HEK293T (cell line): Measurements from ENCODE around the gene ITIH1.
"Not testable (repeated sequence)": the region's sequence is repeated elsewhere in the genome, so short reads cannot be mapped to it uniquely, and the experiment has no call there.

Experiments
- CTCF ChIA-PET: fragments of 350-600 bp; formaldehyde crosslinking; extraction: SDS; loops from one replicate; lab custom pipeline; 2021; ENCODE audit warnings: antibody characterized with exemption, inconsistent platforms; lab: Yijun Ruan, JAX
- POLR2A ChIA-PET: fragments of 350-600 bp; formaldehyde crosslinking; extraction: SDS; loops from one replicate; lab custom pipeline; 2020; ENCODE audit warnings: antibody characterized with exemption, inconsistent platforms; lab: Yijun Ruan, JAX
- DNase-seq: peaks from one replicate; pipeline ENCODE4 v3.0.0; 2012; ENCODE audit warnings: mixed read lengths; ENCODE audit errors: extremely low spot score
- ARNT ChIP-seq: fragments of 450-650 bp; IDR thresholded peaks from 2 replicates; pipeline ENCODE4 v1.6.1; 2017; ENCODE audit warnings: mild to moderate bottlenecking
- BHLHE40 ChIP-seq: fragments of 450-650 bp; IDR thresholded peaks from 2 replicates; pipeline ENCODE4 v1.6.1; 2016; ENCODE audit warnings: mild to moderate bottlenecking, moderate library complexity, borderline replicate concordance
- CTBP1 ChIP-seq: fragments of 450-650 bp; IDR thresholded peaks from 2 replicates; pipeline ENCODE4 v1.6.1; 2016; ENCODE audit warnings: borderline replicate concordance
- ELF4 ChIP-seq: fragments of 450-650 bp; IDR thresholded peaks from 2 replicates; pipeline ENCODE4 v1.6.1; 2017; ENCODE audit warnings: antibody characterized with exemption
- FOXA1 ChIP-seq: fragments of 450-650 bp; IDR thresholded peaks from 2 replicates; pipeline ENCODE4 v1.6.1; 2016; ENCODE audit warnings: mild to moderate bottlenecking
- FOXK2 ChIP-seq: fragments of 450-650 bp; IDR thresholded peaks from 2 replicates; pipeline ENCODE4 v1.6.1; 2016; ENCODE audit warnings: mild to moderate bottlenecking
- FOXM1 ChIP-seq: fragments of 450-650 bp; IDR thresholded peaks from 2 replicates; pipeline ENCODE4 v1.6.1; 2017; ENCODE audit warnings: mild to moderate bottlenecking, borderline replicate concordance
- HDGF ChIP-seq: fragments of 450-650 bp; IDR thresholded peaks from 2 replicates; pipeline ENCODE4 v1.6.1; 2017; ENCODE audit warnings: antibody characterized with exemption, borderline replicate concordance
- L3MBTL2 ChIP-seq: fragments of 450-650 bp; conservative IDR thresholded peaks from 2 replicates; pipeline ENCODE4 v1.6.1; 2016; ENCODE audit warnings: mild to moderate bottlenecking
- LEF1 ChIP-seq: fragments of 450-650 bp; IDR thresholded peaks from 2 replicates; pipeline ENCODE4 v1.6.1; 2017; ENCODE audit warnings: mild to moderate bottlenecking, borderline replicate concordance
- NFRKB ChIP-seq: fragments of 450-650 bp; IDR thresholded peaks from 2 replicates; pipeline ENCODE4 v1.6.1; 2016; ENCODE audit warnings: mild to moderate bottlenecking, moderate library complexity
- SP1 ChIP-seq: fragments of 450-650 bp; IDR thresholded peaks from 2 replicates; pipeline ENCODE4 v1.6.1; 2017
- SUZ12 ChIP-seq: fragments of 450-650 bp; IDR thresholded peaks from 2 replicates; pipeline ENCODE4 v1.6.1; 2016; ENCODE audit warnings: mild to moderate bottlenecking
- TARDBP ChIP-seq: fragments of 450-650 bp; IDR thresholded peaks from 2 replicates; pipeline ENCODE4 v1.6.1; 2016
- ZNF384 ChIP-seq: fragments of 450-650 bp; IDR thresholded peaks from 2 replicates; pipeline ENCODE4 v1.6.1; 2016
- TF ChIP-seq, protein P1 (sequence below): fragments of 450-650 bp; IDR thresholded peaks from 2 replicates; pipeline ENCODE4 v1.6.1; 2016

ITIH1 gene

GRCh38 chr3:52777127-52777958 is at the start of gene ITIH1:
Gene ITIH1 (plus strand): TSS chr3:52777599. CDS start chr3:52777616, 17 bp downstream.
- TF ChIP-seq FOXM1 (no peak), ELF4 (no peak), ZNF384 (no peak), BHLHE40 (no peak), L3MBTL2 (no peak), TARDBP (no peak), ARNT (no peak), NFRKB (no peak), CTBP1 (no peak), FOXA1 (no peak), HDGF (no peak), FOXK2 (no peak), SUZ12 (no peak), LEF1 (no peak), SP1 (no peak)
- TF ChIP-seq, protein P1, sequence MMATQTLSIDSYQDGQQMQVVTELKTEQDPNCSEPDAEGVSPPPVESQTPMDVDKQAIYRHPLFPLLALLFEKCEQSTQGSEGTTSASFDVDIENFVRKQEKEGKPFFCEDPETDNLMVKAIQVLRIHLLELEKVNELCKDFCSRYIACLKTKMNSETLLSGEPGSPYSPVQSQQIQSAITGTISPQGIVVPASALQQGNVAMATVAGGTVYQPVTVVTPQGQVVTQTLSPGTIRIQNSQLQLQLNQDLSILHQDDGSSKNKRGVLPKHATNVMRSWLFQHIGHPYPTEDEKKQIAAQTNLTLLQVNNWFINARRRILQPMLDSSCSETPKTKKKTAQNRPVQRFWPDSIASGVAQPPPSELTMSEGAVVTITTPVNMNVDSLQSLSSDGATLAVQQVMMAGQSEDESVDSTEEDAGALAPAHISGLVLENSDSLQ = no peak
- ChIA-PET CTCF (interaction anchor here (1.2 kb wide), 1 partner anchor 44 kb away, joined by 3 read pairs; no protein-coding TSS in a partner anchor), POLR2A (no interaction called here)
- DNase-seq = no peak

- DNase-seq, CTCF ChIA-PET, POLR2A ChIA-PET: not testable (repeated sequence)
These were observed 48.6 kb upstream of the ITIH1 start for GRCh38 chr3:52728753-52729152.

- ChIA-PET CTCF (no interaction called here), POLR2A (no interaction called here)
- no peak for DNase-seq
- no peak for TF ChIP-seq CTBP1
- TF ChIP-seq NFRKB = no peak
- no peak for TF ChIP-seq ELF4
- no peak for TF ChIP-seq BHLHE40
- TF ChIP-seq, protein P1 = no peak
- TF ChIP-seq FOXM1 = no peak
- TF ChIP-seq HDGF = no peak
- TF ChIP-seq FOXK2 = no peak
- no peak for TF ChIP-seq ARNT
- no peak for TF ChIP-seq ZNF384
- TF ChIP-seq SP1 = no peak
- TF ChIP-seq SUZ12 = no peak
- no peak for TF ChIP-seq LEF1
- no peak for TF ChIP-seq L3MBTL2
- no peak for TF ChIP-seq FOXA1
- no peak for TF ChIP-seq TARDBP
These were observed 46.7 kb upstream of the ITIH1 start for GRCh38 chr3:52730681-52731080.

- no peak for DNase-seq
- CTCF ChIA-PET = no interaction called here
- TF ChIP-seq L3MBTL2 (no peak), TARDBP (no peak), SUZ12 (no peak), FOXK2 (no peak), NFRKB (no peak), LEF1 (no peak), HDGF (no peak), BHLHE40 (no peak), ELF4 (no peak), FOXA1 (no peak), ARNT (no peak), FOXM1 (no peak), CTBP1 (no peak), ZNF384 (no peak), SP1 (no peak)
- TF ChIP-seq, protein P1 = no peak
- POLR2A ChIA-PET = no interaction called here
These were observed 45.8 kb upstream of the ITIH1 start for GRCh38 chr3:52731590-52731989.

GRCh38 chr3:52733256-52733891 is 44.0 kb upstream of the ITIH1 start:
- no peak for TF ChIP-seq FOXK2
- TF ChIP-seq ZNF384 = no peak
- TF ChIP-seq HDGF = no peak
- TF ChIP-seq ARNT = no peak
- no peak for TF ChIP-seq BHLHE40
- TF ChIP-seq NFRKB = no peak
- TF ChIP-seq L3MBTL2 = no peak
- TF ChIP-seq FOXA1 = no peak
- no peak for TF ChIP-seq SP1
- no peak for TF ChIP-seq ELF4
- POLR2A ChIA-PET = no interaction called here
- DNase-seq = no peak
- CTCF ChIA-PET = no interaction called here

DNA sequence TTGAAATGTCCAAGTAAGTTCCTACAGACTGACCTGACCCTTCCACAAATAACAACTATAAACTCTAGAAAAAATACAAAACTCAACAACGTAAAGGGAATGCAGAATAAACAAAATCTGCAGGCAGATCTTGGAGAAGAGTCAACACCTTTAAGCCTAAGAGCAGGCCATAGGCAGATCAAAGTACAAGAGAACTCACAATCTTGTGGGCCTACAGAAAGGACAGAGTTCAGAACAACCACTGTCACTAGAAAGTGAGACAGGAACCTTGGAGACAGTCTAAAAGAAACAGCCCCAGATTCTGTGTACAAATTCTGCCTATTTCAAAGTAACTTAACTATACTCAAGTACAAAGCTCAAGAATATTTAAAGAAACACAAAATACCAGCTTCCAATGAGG is 37.7 kb upstream of the ITIH1 start:
- no peak for DNase-seq
- TF ChIP-seq FOXM1 (no peak), FOXA1 (no peak)
- CTCF ChIA-PET = no interaction called here
- POLR2A ChIA-PET = no interaction called here
